Activated CD8-positive, alpha-beta memory T cell treated with anti-CD3 and anti-CD28 coated beads for 1 hour (primary cell): ENCODE results near the gene DDX54.

ENCODE experiments used
- DNase-seq, 2 donors: peaks; one replicate each; pipeline ENCODE4 v3.0.0-alpha.2; 2020; ENCODE audit warnings: low read depth in 1 of 2; ENCODE audit errors: extremely low read depth in 1 of 2

The DDX54 gene

DNA sequence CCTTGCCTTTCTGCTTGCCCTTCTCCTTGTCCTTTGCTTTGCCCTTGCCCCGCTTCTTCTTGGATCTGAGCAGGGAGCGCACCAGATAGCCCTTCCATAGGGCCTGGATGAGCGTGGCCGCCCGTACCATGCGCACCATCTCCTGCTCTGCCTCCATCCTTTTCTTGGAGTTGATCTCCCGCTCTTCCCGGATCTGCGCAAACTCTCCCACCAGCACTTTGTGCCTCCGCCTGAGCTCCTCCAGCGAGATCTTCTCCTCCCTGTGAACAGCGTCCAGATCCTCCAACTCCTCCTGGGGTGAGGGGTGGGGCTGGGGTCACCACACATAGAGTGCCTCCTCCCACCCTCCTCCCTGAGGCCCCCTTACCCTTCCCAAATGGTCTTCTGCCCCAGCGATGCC, 10.3 kb upstream of the DDX54 start:
- no peak for DNase-seq

DNA sequence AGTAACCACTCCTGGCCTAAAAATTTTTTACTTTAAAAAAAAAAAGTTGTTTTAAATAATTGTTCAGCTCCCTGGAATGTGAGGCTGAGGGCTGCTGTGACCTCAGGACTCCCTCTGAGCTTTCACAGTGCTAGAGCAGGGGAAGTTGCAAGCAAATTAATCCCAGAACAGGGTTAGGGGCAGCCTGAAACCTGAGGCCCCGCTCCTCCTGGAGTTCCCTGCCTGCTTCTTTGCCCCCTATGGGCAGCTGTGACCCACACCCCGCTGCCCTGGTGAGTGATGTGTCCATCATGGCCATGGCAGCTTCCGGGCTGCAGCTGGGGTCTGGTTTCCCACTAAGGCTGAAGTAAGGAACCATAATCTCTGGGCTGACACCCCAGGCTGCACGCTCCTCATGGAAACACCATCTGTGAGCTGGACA, 9.7 kb upstream of the DDX54 start:
- DNase-seq: no peak

DNA sequence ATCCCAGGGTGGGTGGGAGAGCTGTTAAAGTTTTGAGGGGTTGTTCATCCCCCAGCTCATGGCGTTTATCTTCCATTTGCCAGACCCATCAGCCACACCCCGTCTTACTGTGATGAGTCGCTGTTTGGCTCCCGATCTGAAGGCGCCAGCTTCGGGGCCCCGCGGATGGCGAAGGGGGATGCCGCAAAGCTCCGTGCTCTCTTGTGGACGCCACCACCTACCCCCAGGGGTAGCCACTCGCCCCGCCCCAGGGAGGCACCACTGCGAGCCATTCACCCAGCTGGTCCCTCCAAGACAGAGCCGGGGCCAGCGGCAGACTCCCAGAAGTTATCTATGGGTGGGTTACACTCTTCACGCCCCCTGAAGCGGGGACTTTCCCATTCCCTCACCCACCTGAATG, 5.9 kb upstream of the DDX54 start:
- DNase-seq: no peak

DNA sequence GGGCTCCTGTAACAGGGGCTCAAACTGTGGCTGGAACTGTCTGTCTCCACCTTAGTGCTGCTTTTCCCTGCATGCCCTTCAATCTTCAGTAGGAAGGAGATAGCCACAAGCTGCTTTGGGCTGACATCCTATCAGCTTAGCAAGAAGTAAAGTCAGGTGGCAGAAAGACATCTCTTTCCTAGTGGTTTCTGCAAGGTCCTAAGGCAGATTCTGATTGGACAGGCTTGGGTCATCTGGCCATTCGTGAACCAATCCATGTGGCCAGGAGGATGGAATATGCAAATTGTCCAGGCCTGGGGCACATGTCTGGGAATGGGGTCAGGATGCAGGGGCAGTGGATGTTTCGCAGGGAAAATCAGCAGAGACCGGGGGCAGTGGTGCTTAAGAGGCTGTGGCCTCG, 5.5 kb upstream of the DDX54 start:
- no peak for DNase-seq

DNA sequence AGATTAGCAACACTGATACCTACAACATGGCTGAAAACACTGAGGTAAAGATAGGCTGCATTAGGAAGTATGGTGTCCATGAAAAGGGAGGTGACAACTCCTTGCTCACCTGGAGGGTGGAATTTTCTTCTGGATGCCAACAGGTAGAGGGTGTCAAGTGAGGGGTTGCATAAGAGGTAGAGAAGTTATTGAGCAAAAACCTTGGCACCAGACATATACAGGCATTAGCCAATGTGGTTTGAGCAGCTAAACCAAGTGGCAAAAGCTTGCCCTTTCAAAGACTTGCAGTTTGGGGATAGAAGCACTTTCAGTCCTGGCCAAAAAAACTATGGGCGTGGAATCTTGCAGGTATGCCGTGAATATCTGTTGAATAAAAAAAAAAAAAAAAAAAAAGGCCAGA, 4.1 kb upstream of the DDX54 start:
- no peak for DNase-seq

DNA sequence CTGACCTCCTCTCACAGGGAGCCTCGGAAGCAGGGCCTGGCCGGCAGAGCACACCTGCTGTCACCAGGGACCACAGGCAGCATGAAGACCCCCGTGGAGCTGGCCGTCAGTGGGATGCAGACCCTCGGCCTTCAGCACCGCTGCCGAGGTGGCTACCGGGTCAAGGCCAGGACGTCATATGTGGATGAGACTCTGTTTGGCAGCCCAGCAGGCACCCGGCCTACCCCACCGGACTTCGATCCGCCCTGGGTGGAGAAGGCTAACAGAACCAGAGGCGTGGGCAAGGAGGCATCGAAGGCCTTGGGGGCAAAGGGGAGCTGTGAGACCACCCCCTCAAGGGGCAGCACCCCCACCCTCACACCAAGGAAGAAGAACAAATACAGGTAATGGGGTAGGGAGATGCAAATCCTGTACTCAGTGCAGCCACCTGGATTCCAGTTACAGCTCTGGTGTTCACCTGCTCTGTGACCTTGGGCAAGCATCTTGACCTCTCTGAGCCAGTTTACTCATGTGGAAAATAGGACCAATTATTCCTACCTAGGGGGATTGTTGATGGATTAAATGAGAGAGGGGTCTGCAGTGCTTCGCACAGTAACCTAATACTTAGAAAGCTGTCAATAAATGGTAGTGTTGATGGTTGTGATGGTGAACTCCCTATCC, 1.5 kb upstream of the DDX54 start:
- no peak for DNase-seq

DNA sequence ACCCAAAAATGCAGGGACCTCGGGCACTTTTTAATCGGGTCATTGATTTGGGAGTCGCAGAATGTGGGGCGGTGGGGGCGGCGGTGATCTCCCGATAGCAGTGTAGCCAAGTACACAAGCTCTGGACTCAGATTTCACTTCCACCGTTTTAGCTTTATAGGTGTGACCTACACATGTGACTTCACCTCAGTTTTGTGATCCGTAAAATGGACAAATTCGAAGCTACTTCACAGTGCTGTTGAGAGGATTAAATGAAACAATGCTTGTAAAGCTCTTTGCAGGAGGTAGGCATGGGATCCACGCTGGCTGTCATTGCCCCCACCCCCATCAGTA, 721 bp upstream of the DDX54 start:
- DNase-seq: no peak

DNA sequence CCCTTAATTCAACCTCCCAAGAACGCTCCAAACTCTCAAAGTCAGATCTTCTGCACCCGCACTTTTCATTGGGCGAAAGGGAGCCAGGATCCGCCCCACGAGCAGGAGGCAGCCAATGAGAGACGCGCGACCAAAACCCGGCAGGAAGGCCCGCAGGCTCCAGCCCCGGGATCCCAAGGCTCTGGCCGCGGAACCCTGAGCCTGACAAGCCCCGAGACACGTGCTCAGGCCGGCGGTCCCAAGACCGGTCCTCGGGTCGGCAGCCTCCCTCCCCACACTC, 438 bp downstream of the DDX54 start:
- DNase-seq: peak; percentile 62 to 74

DNA sequence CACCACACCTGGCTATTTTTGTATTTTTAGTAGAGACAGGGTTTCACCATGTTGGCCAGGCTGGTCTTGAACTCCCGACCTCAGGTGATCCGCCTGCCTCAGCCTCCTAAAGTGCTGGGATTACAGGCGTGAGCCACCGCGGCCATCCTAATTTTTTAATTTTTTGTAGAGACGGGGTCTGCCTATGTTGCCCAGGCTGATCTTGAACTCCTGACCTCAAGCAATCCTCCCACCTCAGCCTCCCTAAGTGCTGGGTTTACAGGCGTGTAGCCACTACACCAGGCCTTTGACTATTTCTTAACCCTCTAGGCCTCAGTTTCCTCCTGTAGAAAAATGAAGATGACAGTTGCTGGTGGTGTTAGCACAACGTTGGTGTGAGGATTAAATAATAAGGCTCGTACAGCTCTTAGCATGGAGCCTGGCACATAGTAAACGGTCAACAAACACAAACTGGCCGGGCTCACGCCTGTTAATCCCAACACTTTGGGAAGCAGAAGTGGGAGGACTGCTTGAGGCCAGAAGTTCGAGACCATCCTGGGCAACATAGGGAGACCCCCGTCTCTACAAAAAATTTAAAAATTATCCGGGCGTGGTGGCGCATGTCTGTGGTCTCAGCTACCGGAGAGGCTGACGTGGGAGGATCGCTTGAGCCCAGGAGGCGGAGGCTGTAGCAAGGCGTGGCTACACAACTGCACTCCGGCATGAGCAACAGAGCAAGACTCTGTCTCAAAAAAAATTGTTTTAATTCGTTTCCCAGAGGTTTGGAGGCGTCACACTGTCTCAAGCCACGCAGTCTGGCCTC, 979 bp downstream of the DDX54 start:
- peak in 1 of 2 donors; percentile 45 for DNase-seq

DNA sequence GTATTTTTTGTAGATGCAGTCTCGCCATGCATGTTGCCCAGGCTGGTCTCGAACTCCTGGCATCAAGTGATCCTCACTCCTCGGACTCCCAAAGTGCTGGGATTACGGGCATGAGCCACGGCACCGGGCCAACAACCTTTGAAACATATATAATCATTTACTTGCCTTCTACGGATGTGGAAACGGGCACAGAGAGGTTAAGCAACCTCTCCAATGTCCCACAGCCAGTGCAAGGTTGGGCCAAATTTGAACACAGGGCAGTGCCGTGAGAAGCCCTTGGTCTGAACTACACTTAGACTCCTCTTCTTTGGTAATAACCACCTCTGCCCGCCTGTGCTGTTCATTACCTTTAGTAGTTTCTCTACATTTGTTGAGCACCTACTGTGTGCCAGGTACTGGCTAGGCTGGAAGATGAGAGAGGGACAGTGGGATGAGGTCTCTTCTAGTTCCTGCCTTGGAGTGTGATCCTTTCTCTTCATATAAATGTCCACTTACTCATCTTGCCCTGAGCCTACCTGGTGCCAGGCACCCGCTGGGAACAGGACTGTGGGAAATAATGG, 2.2 kb downstream of the DDX54 start:
- DNase-seq: no peak

DNA sequence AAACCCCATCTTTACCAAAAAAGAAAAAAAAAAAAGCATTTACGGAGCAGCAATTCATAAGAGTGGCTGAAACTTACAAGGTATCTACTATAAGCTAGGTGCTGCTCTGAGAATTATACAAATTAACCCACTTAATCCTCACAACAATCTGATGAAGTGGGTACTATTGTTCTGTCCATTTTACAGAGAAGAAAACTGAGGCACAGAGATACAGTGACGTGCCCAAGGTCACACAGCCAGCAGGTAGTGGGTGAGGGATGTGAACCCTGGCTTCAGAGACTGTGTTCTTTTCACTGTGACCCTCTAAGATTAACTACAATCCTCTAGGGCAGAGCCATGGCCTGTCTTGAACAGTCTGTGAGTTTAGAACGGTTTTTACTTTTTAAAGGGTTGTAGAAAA, 3.3 kb downstream of the DDX54 start:
- DNase-seq: no peak

DNA sequence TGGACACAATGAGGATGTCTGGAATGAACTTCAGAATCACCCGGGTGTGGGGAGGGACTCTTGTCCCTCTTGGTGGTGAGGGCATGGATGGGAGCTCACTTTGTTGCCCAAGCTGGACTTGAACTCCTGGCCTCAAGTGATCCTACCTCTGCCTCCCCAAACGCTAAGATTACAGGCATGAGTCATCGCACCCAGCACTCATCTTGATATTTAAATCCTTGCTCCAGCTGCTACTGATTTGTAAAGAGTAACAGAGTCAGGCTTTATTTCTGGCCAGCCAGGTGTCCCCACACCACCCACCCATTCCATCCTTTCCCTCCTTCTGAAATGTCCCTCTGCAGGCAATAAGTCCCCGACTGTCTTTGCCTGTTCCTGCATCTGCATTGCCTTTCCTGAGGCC, 4.9 kb downstream of the DDX54 start:
- DNase-seq: no peak

DNA sequence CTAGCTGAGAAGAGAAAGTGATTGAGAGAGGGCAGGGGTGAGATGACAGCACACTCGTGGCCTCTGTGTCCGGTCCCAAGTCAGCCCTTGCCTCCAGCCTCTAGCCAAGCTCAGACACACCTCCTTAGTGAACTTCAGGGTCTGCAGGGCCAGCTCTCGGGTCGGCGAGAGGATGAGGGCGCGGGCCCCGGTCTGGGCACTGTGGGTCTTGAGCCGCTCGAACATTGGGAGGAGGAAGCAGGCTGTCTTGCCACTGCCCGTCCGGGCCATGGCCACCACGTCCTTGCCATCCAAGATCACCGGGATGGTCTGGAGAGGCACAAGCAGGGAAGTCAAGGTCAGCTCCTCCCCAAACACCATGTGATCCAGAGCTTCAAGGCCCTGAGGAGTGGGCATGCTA, 6.3 kb downstream of the DDX54 start:
- DNase-seq: no peak

DNA sequence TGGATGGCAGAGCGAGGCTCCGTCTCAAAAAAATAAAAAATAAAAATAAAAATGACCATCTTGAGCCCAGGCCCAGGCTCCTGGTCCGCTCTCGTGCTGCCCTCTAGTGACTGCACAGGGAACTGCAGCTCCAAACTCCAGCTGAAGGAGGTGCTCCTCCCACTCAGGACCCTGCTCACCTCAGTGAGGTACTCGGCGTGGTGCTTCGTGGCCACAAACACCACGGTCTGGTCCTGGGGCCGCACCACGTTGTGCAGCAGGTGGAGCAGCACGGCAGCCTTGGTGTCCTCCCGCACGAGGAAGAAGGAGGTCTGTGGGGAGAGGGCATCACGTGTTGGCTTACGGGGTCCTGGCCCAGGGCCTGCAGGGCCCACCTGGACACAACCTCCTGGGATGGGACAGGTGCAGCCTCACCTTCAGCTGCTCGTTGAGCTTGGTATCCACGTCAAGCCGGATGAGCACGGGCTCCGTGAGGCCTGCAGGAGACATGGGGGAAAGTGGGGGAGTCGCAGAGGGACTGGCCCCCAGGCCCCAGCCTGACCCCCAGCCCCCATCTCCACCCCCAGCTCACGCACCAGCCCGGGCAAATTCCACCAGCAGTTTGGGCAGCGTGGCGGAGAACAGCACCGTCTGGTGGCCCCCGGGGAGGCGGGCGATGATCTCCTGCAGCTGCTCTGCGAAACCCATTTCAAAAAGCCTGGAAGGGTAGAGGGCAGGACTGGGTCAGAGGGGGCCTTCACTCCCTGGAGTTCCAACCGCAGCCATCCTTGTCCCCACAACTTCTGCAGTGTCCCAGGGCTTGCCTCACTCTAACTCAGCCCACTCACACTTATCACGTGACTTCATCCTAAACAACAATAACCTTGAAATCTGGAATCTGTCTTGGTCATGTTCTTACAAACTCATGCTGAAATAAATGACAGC, 10.6 kb downstream of the DDX54 start:
- peak; percentile 31 to 57 for DNase-seq

DNA sequence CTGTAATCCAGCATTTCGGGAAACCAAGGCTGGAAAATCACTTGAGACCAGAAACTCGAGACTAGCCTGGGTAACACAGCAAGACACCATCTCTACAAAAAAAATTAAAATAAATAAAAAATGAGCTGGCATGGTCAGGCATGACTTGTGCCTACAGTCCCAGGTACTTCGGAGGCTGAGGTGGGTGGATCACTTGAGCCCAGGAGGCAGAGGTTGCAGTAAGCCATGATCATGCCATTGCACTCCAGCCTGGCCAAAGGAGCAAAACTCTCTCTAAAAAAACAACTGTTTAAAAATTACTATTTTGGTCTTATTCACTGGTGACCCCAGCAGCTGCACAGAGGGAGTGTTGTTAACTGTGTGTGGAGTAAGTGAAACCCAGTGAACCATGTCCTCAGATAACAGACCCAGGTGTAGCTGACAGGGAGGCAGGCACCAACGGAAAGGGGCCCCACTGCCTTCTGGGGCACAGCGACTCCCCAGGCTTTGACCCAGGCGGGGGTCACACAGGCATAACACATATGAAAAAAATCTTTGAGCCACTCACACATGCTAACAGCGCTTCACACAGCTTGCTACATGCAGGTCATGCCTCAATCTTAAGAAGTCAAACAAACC, 12.1 kb downstream of the DDX54 start:
- DNase-seq: no peak

DNA sequence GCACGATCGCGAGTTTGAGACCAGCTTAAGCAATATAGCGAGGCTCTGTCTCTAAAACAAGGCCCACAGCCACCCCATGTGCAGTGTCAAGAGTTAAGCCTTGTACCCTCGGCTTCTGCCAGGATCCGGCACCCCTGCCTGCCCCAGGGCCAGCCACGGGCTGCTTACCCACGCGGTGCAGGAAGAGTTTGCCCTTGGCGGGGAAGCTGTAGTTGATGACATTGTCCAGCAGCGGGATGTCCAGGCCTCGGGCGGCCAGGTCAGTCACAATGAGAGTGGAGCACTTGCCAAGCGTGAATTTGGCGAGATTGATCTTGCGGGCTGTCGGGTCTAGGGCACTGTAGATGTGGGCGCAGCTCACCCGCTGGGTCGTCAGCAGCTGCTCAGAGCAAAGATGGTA, 13.1 kb downstream of the DDX54 start:
- DNase-seq: no peak

DNA sequence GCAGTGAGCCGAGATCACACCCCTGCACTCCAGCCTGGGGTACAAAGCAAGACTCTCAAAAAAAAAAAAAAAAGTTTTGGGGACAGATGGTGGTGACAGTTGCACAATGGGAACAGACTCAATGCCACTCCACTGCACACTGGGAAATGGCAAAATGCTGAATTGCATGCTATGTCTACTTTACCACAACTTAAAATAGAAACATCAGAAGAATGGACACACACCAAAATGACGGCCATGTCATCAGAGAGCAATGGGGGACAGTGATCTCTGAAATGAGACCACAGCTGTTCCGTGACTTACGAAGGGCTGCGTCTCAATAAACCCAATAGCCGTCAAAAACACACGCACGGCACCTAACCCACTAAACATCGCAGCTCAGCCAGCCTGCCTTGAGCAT, 13.7 kb downstream of the DDX54 start:
- no peak for DNase-seq

DNA sequence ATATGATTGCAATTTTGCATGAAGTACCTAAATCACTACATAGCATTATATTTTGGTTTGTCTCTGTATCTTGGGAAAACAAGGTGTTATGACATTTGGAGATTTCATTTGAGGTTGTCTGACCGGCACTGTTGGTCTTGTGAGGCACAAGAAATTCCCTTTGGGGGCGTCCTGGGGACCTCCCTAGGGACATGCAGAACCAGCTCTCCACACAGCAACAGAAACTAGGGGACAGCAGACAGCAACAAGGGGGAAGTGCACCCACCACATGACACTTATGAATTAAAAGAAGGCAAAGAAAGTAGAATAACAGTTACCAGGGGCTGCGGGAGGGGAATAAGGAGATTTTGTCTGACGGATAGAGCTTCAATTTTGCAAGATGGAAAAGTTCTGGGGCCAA, 14.4 kb downstream of the DDX54 start:
- no peak for DNase-seq

DNA sequence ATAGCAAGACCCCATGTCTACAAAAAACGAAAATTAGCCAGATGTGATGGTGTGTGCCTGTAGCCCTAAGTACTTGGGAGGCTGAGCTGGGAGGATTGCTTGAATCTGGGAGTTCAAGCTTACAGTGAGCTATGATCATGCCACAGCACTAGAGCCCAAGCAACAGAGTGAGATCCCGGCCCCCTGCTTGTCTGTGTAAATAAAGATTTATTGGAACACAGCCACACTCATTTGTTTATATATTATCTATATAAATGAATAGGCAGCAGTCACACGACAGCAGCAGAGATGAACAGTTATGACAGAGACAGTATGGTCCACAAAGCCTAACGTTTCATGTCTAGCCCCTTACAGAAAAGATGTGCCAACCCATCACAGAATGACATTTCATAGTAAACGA, 14.8 kb downstream of the DDX54 start:
- DNase-seq: no peak

DNA sequence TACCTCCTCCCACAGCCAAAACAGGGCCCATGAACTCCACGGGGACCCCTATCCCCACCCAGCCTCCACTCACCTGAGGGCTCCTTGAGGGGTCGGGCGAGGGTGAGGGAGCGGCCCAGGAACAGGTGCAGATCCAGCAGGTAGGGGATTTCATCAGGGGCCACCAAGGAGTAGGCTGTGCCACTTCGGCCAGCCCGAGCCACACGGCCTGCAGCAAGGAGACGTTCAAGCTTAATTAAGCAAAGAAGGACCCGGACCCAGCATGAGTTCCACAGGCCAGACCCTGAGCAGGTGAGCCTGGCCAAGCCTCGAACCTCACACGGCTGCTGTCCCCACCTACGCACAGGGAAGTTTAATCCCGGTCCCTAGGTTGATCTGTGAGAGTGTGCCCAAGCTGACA, 15.6 kb downstream of the DDX54 start:
- DNase-seq: no peak

DNA sequence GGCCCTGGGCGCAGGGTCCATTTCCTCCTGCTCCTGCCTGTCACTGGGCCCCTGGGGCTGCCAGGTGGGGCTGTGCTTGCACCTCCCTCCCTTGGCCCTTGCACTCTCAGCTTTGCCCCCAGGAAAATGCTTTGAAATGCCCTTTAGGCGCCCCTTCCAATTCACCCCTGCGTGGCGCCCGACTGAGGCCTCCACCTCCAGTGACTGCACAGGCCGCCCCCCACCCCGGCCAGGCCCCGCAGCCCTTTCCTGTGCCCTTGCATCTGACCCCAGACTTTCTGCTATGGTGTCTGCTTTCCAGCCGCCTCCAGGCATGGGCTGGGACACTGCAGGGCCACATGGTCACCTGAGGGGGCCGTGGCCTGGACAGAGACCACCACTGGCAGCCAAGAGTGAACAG, 17.4 kb downstream of the DDX54 start:
- no peak for DNase-seq
